ENCODE data around the gene TRIM4.

GRCh38 chr7:99953649-99954048, 34.3 kb upstream of the TRIM4 start:
- TF ChIP-seq CTCF (conservative IDR thresholded peaks at IDR 0.05; ENCODE audit: low read length) (no peak), EZH2phosphoT487 (IDR thresholded peaks at IDR 0.05; ENCODE audit: borderline replicate concordance) (no peak)
